HL-60/S4 treated with phorbol 12-myristate 13-acetate at 8.2 ng/mL for 4 days and 3 days (cell line): Measurements from ENCODE around the gene PCDHGB3.
"Not testable (repeated sequence)": the region's sequence is repeated elsewhere in the genome, so short reads cannot be mapped to it uniquely, and the experiment has no call there.

ENCODE experiments used
- in situ Hi-C: fragments of 300-500 bp; cut with MboI; formaldehyde crosslinking; loops from 2 replicates; pipeline ENCODE4 v1.15.0; 2022; ENCODE audit warnings: low sequenced_read_pairs

The PCDHGB3 gene

GRCh38 chr5:141356950-141357349 lies 13.1 kb upstream of the PCDHGB3 start:
- in situ Hi-C loops = no loop called here

- in situ Hi-C loops = no loop called here
These were observed 10.1 kb upstream of the PCDHGB3 start, which contains the start of gene PCDHGB2 for GRCh38 chr5:141359790-141360426. PCDHGB2 (plus strand) TSS chr5:141359994; CDS start chr5:141360136, 142 bp downstream.

DNA sequence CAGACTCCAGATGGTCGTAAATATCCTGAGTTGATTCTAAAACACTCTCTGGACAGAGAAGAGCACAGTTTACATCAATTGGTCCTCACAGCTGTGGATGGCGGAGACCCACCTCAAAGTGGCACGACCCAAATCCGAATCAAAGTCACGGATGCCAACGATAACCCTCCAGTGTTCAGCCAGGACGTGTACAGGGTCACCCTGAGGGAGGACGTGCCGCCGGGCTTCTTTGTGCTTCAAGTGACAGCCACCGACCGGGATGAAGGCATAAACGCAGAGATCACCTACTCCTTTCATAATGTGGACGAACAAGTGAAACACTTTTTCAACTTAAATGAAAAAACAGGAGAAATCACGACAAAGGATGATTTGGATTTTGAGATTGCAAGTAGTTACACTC lies 9.4 kb upstream of the PCDHGB3 start:
- in situ Hi-C loops = no loop called here

- in situ Hi-C loops = no loop called here
These were observed 7.3 kb upstream of the PCDHGB3 start for GRCh38 chr5:141362719-141363118.

DNA sequence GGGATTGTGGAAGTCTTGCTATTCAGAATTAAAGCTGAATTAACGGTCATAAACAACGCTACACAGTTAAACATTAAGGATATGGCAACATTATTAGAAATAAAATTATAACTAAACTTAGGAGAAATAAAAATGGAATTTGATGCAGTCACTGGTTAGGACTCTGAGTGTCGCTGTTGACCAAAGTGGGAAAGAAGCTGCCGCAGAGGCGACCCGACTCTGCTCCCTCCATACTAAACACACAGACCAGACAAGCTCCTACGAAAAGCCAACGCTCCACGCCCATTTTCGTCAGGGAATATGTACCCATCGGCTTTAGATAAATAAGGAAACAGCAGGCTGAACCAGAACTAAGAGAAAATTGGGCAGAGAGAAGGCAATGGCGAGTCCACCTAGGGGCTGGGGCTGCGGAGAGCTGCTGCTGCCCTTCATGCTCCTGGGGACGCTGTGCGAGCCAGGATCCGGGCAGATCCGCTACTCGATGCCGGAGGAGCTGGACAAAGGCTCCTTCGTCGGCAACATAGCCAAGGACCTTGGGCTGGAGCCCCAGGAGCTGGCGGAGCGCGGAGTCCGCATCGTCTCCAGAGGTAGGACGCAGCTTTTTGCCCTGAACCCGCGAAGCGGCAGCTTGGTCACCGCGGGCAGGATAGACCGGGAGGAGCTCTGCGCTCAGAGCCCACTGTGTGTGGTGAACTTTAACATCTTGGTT lies 5.9 kb upstream of the PCDHGB3 start, which contains the start of gene PCDHGA5:
Gene PCDHGA5 (plus strand): TSS at position 211 of the 709 bp plus-strand sequence. CDS start 169 bp downstream, at position 380.
- in situ Hi-C loops = no loop called here

DNA sequence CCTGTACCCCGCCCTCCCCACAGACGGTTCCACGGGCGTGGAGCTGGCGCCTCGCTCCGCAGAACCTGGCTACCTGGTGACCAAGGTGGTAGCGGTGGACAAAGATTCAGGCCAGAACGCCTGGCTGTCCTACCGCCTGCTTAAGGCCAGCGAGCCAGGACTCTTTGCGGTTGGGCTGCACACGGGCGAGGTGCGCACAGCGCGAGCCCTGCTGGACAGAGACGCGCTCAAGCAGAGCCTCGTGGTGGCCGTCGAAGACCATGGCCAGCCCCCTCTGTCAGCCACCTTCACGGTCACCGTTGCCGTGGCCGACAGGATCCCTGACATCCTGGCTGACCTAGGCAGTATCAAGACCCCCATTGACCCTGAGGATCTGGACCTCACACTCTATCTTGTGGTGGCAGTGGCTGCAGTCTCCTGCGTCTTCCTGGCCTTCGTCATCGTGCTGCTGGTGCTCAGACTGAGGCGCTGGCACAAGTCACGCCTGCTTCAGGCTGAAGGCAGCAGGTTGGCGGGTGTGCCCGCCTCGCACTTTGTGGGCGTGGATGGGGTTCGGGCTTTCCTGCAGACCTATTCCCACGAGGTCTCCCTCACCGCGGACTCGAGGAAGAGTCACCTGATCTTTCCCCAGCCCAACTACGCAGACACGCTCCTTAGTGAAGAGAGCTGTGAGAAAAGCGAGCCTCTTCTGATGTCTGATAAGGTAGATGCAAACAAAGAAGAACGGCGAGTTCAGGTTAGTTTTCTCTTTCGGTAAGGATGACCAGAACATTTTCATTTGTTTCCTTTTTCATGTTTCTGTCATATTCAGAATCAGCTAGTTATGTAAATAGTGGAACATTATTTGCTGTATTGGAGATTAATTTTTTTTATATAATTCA lies 3.8 kb upstream of the PCDHGB3 start:
- in situ Hi-C loops = no loop called here

- in situ Hi-C loops = no loop called here
These were observed 1.8 kb downstream of the PCDHGB3 start for GRCh38 chr5:141371572-141372475.

DNA sequence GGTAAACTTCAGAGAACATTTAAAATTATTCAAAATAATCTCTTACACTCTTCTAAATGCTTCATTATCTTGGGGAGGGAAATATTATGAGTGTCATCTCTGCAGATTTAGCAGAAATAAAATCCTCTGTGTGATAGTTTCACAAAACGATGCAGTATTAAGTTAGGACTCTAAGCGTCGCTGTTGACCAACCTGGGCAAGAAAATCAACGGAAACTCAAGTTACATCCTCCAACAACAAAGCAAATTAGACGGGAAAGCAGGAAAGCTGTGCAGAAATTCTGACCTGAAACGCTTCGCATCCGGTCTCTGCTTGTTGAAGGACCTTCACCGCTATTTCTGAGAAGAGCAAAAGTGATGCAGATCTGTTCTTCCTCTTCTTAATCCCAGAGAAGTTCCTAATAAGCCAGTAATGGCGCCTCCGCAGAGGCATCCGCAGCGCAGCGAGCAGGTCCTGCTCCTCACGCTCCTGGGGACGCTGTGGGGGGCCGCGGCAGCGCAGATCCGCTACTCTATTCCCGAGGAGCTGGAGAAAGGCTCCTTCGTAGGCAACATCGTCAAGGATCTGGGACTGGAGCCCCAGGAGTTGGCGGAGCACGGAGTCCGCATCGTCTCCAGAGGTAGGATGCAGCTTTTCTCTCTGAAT lies 3.8 kb downstream of the PCDHGB3 start, which contains the start of gene PCDHGA6:
Gene PCDHGA6 (plus strand): TSS at position 219 of the 645 bp plus-strand sequence. CDS start 193 bp downstream, at position 412.
- in situ Hi-C loops = no loop called here

- in situ Hi-C loops = no loop called here
These were observed 4.6 kb downstream of the PCDHGB3 start for GRCh38 chr5:141374627-141375026.

GRCh38 chr5:141375444-141376155 lies 5.6 kb downstream of the PCDHGB3 start:
- in situ Hi-C loops = not testable (repeated sequence)

DNA sequence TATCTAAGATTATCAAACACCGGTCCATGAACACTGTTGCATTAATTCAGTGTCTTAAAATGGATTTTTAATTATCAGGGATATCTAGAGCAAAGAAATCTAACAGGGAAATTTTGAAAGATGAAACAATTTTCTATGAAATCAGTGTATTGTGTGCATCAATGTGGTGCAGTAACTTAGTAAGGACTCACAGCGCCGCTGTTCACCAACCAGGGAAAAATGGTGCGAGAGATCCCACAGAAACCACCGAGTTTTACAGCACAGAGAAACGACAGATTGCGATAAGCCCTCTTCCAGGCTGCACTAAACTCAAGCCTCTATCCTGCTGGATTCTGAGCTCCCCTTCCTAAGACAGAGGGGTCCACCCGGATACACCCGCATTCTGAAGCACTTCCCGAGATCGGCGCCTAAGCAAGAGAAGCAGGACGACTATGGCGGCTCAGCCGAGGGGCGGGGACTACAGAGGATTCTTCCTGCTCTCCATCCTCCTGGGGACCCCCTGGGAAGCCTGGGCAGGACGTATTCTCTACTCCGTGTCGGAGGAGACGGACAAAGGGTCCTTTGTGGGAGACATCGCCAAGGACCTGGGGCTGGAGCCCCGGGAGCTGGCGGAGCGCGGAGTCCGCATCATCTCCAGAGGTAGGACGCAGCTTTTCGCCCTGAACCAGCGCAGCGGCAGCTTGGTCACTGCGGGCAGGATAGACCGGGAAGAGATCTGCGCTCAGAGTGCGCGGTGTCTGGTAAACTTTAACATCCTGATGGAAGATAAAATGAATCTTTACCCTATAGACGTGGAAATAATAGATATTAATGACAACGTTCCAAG lies 12.6 kb downstream of the PCDHGB3 start, which contains the start of gene PCDHGA7:
Gene PCDHGA7 (plus strand): TSS at position 274 of the 826 bp plus-strand sequence. CDS start 158 bp downstream, at position 432.
- in situ Hi-C loops = no loop called here

- in situ Hi-C loops = no loop called here
These were observed 13.3 kb downstream of the PCDHGB3 start for GRCh38 chr5:141383345-141383744.

DNA sequence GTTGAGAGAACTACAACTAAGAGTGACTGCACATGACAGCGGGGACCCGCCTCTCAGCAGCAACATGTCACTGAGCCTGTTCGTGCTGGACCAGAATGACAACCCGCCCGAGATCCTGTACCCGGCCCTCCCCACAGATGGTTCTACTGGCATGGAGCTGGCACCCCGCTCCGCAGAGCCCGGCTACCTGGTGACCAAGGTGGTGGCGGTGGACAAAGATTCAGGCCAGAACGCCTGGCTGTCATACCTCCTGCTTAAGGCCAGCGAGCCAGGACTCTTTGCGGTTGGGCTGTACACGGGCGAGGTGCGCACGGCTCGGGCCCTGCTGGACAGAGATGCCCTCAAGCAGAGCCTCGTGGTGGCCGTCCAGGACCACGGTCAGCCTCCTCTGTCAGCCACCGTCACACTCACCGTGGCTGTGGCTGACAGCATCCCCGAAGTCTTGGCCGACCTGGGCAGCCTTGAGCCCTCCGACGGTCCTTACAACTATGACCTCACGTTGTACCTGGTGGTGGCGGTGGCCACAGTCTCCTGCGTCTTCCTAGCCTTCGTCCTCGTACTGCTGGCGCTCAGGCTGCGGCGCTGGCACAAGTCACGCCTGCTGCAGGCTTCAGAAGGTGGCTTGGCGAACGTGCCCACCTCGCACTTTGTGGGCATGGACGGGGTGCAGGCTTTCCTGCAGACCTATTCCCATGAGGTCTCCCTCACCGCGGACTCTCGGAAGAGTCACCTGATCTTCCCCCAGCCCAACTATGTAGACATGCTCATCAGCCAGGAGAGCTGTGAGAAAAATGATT lies 14.6 kb downstream of the PCDHGB3 start:
- in situ Hi-C loops = no loop called here

- in situ Hi-C loops = not testable (repeated sequence)
These were observed 17.7 kb downstream of the PCDHGB3 start, which contains the start of gene PCDHGB4 for GRCh38 chr5:141387557-141388311. PCDHGB4 (plus strand) TSS chr5:141387698; CDS start chr5:141387885, 187 bp downstream.

GRCh38 chr5:141388661-141389060 lies 18.6 kb downstream of the PCDHGB3 start:
- in situ Hi-C loops = no loop called here
